SU-DHL-6 (cell line): Measurements from ENCODE around the gene CLRN2.
A peak's percentile ranks its signal among the peaks of the same experiment; 100 is the strongest.

Experiments
- H2AFZ ChIP-seq: fragments of 200-600 bp; sonication (generic); 2 replicates; pipeline ENCODE4 v1.6.1; 2014; ENCODE audit warnings: low read depth, mild to moderate bottlenecking, moderate library complexity, mixed read lengths, antibody characterized with exemption, low read length; ENCODE audit not compliant: severe bottlenecking
- H3F3A ChIP-seq: fragments of 200-600 bp; shearing (Covaris generic); 2 replicates; pipeline ENCODE4 v1.6.0; 2016; ENCODE audit warnings: antibody characterized with exemption, mild to moderate bottlenecking; ENCODE audit not compliant: insufficient read depth
- H3K27ac ChIP-seq: fragments of 200-600 bp; sonication (generic); 2 replicates; pipeline ENCODE4 v1.5.1; 2016; ENCODE audit warnings: low read depth, mild to moderate bottlenecking, low read length, moderate library complexity, mixed read lengths
- H3K27me3 ChIP-seq: fragments of 200-600 bp; sonication (generic), shearing (Covaris generic); 2 replicates; pipeline ENCODE4 v1.6.0; 2014; ENCODE audit warnings: mild to moderate bottlenecking, low read length
- H3K36me3 ChIP-seq: fragments of 200-600 bp; sonication (generic); 2 replicates; pipeline ENCODE4 v1.6.1; 2014; ENCODE audit warnings: mild to moderate bottlenecking, low read length, mixed read lengths
- H3K4me2 ChIP-seq: fragments of 300-600, 200-600 bp; shearing (Covaris generic), sonication (generic); 2 replicates; pipeline ENCODE4 v1.6.0; 2014; ENCODE audit warnings: low read length, low read depth, mild to moderate bottlenecking; ENCODE audit not compliant: poor library complexity, severe bottlenecking
- H3K4me3 ChIP-seq: fragments of 200-600 bp; sonication (generic); 2 replicates; pipeline ENCODE4 v1.5.1; 2014; ENCODE audit warnings: antibody characterized with exemption, low read length, mild to moderate bottlenecking, mixed read lengths; ENCODE audit not compliant: insufficient read depth, poor library complexity, severe bottlenecking
- H3K79me2 ChIP-seq: fragments of 200-600 bp; sonication (generic); 2 replicates; pipeline ENCODE4 v1.6.1; 2014; ENCODE audit warnings: mild to moderate bottlenecking, low read length, moderate library complexity; ENCODE audit not compliant: insufficient read depth
- H3K9ac ChIP-seq: fragments of 200-600 bp; sonication (generic); 2 replicates; pipeline ENCODE4 v1.7.0; 2014; ENCODE audit warnings: mild to moderate bottlenecking, low read length
- H3K9me2 ChIP-seq: fragments of 200-600 bp; sonication (generic); replicated peaks from 2 replicates; pipeline ENCODE4 v1.6.1; 2014; ENCODE audit warnings: low read length; ENCODE audit not compliant: insufficient read depth
- H3K9me3 ChIP-seq: fragments of 200-600 bp; sonication (generic); 2 replicates; pipeline ENCODE4 v1.6.1; 2014; ENCODE audit warnings: low read length, mixed read lengths; ENCODE audit not compliant: insufficient read depth
- H4K20me1 ChIP-seq: fragments of 200-600 bp; sonication (generic); 2 replicates; pipeline ENCODE4 v1.6.1; 2014; ENCODE audit warnings: low read depth, mild to moderate bottlenecking, antibody characterized with exemption, low read length, moderate library complexity, mixed read lengths
- CTCF ChIP-seq: fragments of 200-600 bp; sonication (generic); IDR thresholded peaks from one replicate; pipeline ENCODE4 v1.5.1; 2017; ENCODE audit warnings: antibody characterized with exemption, mild to moderate bottlenecking, low read length, moderate library complexity; ENCODE audit not compliant: insufficient read depth, poor library complexity, severe bottlenecking
- EZH2phosphoT487 ChIP-seq: fragments of 200-600 bp; sonication (generic), shearing (Covaris generic); conservative IDR thresholded peaks from 2 replicates; pipeline ENCODE4 v1.6.1; 2018; ENCODE audit warnings: mild to moderate bottlenecking, antibody characterized with exemption, low read length, moderate library complexity, mixed read lengths

The CLRN2 gene

GRCh38 chr4:17510582-17510981, 4.4 kb upstream of the CLRN2 start:
- no peak for TF ChIP-seq EZH2phosphoT487
- TF ChIP-seq CTCF, result no peak
- Histone ChIP-seq H3K4me2 (peak overlapping the region; percentile 80), H3K79me2 (peaks cover 23% of the 10 kb centered on the region), H3K27me3 (no peaks in the 10 kb centered on the region), H3K9ac (peak overlapping the region; percentile 77), H3K36me3 (no peaks in the 10 kb centered on the region; the same call in 1 of the 2 replicates), H3F3A (peaks cover 11% of the 10 kb centered on the region; the same call in 1 of the 2 replicates), H4K20me1 (no peaks in the 10 kb centered on the region), H3K4me3 (peak overlapping the region; percentile 62), H3K9me2 (no peaks in the 10 kb centered on the region), H2AFZ (no peak overlapping the region), H3K27ac (peak overlapping the region; percentile 54; the same call in 1 of the 2 replicates), H3K9me3 (no peaks in the 10 kb centered on the region)

GRCh38 chr4:17511051-17511450, 3.9 kb upstream of the CLRN2 start:
- no peak for TF ChIP-seq EZH2phosphoT487
- Histone ChIP-seq H3K4me3 (peak overlapping the region; percentile 62), H3K9me2 (no peaks in the 10 kb centered on the region), H3K9ac (peak overlapping the region; percentile 77), H3K4me2 (peak overlapping the region; percentile 80), H3K9me3 (no peaks in the 10 kb centered on the region), H4K20me1 (no peaks in the 10 kb centered on the region), H3F3A (peaks cover 11% of the 10 kb centered on the region; the same call in 1 of the 2 replicates), H3K27ac (peak overlapping the region; percentile 54; the same call in 1 of the 2 replicates), H3K36me3 (no peaks in the 10 kb centered on the region; the same call in 1 of the 2 replicates), H3K79me2 (peaks cover 23% of the 10 kb centered on the region), H3K27me3 (no peaks in the 10 kb centered on the region), H2AFZ (peak overlapping the region; percentile 43)

- H3K4me3 ChIP-seq, result peak overlapping the region; percentile 62
- H3K4me2 ChIP-seq, result peak overlapping the region; percentile 80
- peak overlapping the region; percentile 54 for H3K27ac ChIP-seq
- H3K36me3 ChIP-seq, result no peaks in the 10 kb centered on the region; the same call in 1 of the 2 replicates
- H4K20me1 ChIP-seq, result no peaks in the 10 kb centered on the region
- peaks cover 11% of the 10 kb centered on the region; the same call in 1 of the 2 replicates for H3F3A ChIP-seq
- H3K9me2 ChIP-seq, result no peaks in the 10 kb centered on the region
- TF ChIP-seq EZH2phosphoT487 (no peak), CTCF (no peak)
- peaks cover 23% of the 10 kb centered on the region for H3K79me2 ChIP-seq
- peak overlapping the region; percentile 43 for H2AFZ ChIP-seq
- H3K9ac ChIP-seq, result peak overlapping the region; percentile 77
- no peaks in the 10 kb centered on the region for H3K9me3 ChIP-seq
- no peaks in the 10 kb centered on the region for H3K27me3 ChIP-seq
These were observed 3.4 kb upstream of the CLRN2 start for GRCh38 chr4:17511509-17511949.

- Histone ChIP-seq H3K9ac (peak within 1 kb of the TSS; percentile 77), H2AFZ (peak within 1 kb of the TSS; percentile 76), H3F3A (peaks cover 11% of the 10 kb centered on the region; the same call in 1 of the 2 replicates), H3K4me2 (peak within 1 kb of the TSS; percentile 80), H3K27me3 (no peaks in the 10 kb centered on the region), H3K79me2 (peaks cover 23% of the 10 kb centered on the region), H3K27ac (peak within 1 kb of the TSS; percentile 54), H3K36me3 (no peaks in the 10 kb centered on the region; the same call in 1 of the 2 replicates), H4K20me1 (no peaks in the 10 kb centered on the region), H3K9me3 (no peaks in the 10 kb centered on the region), H3K9me2 (no peaks in the 10 kb centered on the region), H3K4me3 (peak within 1 kb of the TSS; percentile 62)
- TF ChIP-seq CTCF, result peak; percentile 37
- TF ChIP-seq EZH2phosphoT487, result no peak
These were observed 2.8 kb upstream of the CLRN2 start, which contains the start of gene QDPR for GRCh38 chr4:17511950-17512795. Gene QDPR (minus strand): TSS chr4:17512090. CDS start chr4:17512054, 36 bp downstream.
